ENCODE measurements around the gene NRXN3. TPM values are rescaled to one million over a fixed set of nuclear protein-coding genes. Genes with fewer than 3 reads are reported as not detected.

Gene NRXN3
- total RNA-seq, 1 donor from 2014 or later = 1.6 TPM

DNA sequence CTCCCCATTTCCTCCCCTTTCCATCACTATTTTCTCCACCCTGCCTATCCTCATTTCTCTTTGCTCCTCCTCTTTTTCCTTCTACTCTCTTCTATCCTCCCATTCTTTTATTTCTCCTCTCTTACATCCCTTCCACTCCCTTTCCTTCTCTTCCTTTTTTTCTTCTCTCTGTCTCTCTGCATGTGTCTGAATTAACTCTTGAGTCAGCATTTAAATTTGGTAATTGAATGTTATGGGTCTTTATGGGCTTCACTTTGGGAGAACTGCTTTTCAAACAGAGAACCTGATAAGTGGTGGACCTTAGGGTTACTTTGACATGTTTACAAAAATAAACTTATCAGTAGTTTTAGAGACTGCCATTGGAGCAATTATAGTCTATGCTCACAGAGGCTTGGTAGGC, 992.7 kb downstream of the NRXN3 start:
- TF ChIP-seq, protein P1, sequence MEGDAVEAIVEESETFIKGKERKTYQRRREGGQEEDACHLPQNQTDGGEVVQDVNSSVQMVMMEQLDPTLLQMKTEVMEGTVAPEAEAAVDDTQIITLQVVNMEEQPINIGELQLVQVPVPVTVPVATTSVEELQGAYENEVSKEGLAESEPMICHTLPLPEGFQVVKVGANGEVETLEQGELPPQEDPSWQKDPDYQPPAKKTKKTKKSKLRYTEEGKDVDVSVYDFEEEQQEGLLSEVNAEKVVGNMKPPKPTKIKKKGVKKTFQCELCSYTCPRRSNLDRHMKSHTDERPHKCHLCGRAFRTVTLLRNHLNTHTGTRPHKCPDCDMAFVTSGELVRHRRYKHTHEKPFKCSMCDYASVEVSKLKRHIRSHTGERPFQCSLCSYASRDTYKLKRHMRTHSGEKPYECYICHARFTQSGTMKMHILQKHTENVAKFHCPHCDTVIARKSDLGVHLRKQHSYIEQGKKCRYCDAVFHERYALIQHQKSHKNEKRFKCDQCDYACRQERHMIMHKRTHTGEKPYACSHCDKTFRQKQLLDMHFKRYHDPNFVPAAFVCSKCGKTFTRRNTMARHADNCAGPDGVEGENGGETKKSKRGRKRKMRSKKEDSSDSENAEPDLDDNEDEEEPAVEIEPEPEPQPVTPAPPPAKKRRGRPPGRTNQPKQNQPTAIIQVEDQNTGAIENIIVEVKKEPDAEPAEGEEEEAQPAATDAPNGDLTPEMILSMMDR (IDR thresholded peaks at IDR 0.05; ENCODE audit: insufficient read depth, low read length, poor library complexity, severe bottlenecking) = no peak
- H3K4me3 ChIP-seq (ENCODE audit: low read depth, low read length) = no peak overlapping the region
- no peaks in the 10 kb centered on the region for H3K36me3 ChIP-seq (ENCODE audit: control insufficient read depth, insufficient read depth, low read length)
- DNase-seq (ENCODE audit: low read depth) = no peak
- H3K27me3 ChIP-seq (ENCODE audit: control insufficient read depth, insufficient read depth, low read length) = no peaks in the 10 kb centered on the region

DNA sequence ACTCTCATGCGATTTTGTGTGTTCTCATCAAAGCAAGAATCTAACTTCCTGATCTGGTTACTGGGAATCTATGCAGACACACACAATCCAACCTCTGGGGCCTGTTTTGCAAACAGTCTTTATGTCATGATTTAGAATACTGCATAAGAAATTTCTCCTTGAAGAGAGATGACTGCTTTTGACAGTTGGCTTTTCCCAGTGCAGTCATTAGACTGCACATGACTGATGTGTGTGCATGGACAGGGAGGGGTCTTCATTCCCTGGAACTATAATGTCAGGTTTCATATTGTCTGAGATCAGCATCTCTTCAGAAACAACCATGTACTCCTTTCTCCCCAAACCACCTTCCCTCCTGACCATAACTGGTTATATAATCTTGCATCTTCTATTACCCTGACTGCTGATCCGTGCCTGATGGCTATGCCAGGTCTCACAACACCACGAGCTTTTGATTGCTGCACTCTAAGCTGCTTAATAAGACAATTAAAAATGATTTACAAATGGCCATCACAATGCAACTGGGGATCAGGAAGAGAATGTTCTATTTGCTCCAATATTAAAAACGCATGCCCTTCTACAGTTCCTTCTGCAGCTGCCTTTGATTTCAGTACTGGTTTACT, 995.4 kb downstream of the NRXN3 start:
- Histone ChIP-seq H3K27me3 (ENCODE audit: control insufficient read depth, insufficient read depth, low read length) (no peaks in the 10 kb centered on the region), H3K4me3 (ENCODE audit: low read depth, low read length) (no peak overlapping the region), H3K36me3 (ENCODE audit: control insufficient read depth, insufficient read depth, low read length) (no peaks in the 10 kb centered on the region)
- TF ChIP-seq, protein P1 (IDR thresholded peaks at IDR 0.05; ENCODE audit: insufficient read depth, low read length, poor library complexity, severe bottlenecking) = no peak
- DNase-seq (ENCODE audit: low read depth) = no peak

DNA sequence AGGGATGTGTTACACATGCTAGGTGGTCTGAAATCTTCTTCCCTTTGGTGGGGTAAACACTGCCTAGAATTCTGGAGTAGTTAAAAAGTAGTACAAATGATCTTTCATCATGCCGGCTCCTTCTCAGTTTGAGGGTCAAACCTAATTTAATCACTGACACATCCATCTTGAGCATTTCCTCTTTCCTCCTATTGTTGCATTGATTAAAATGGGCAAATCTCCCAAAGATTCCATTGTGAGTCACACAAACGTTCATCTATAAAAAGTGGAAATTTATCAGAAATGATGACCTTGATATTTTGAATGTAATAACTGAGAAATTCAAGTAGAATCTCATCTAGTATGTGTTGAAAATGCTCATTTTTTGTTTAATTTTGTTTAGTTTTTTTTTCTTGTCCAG, 996.0 kb downstream of the NRXN3 start:
- DNase-seq (ENCODE audit: low read depth) = no peak
- no peak overlapping the region for H3K4me3 ChIP-seq (ENCODE audit: low read depth, low read length)
- TF ChIP-seq, protein P1 (IDR thresholded peaks at IDR 0.05; ENCODE audit: insufficient read depth, low read length, poor library complexity, severe bottlenecking) = no peak
- no peaks in the 10 kb centered on the region for H3K36me3 ChIP-seq (ENCODE audit: control insufficient read depth, insufficient read depth, low read length)
- H3K27me3 ChIP-seq (ENCODE audit: control insufficient read depth, insufficient read depth, low read length) = no peaks in the 10 kb centered on the region

DNA sequence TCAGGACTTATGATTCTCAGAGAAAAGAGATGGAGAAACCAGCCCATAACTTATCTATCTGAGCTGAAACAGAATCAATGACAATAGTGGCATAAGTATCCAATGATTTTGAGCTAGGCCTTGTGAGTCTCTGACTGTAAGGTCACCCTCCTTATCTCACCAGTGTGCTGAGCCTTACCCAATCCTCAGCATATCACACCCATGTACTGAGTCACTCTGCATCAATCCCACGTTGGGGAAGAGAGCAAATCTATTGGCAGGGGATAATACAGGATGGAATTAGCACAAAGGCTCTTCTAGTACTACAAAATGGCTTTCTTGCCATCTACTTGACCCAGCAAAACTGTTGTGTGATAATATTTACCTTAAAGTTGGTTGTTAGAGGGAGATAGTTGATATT, 997.8 kb downstream of the NRXN3 start:
- H3K27me3 ChIP-seq (ENCODE audit: control insufficient read depth, insufficient read depth, low read length) = no peaks in the 10 kb centered on the region
- TF ChIP-seq, protein P1 (IDR thresholded peaks at IDR 0.05; ENCODE audit: insufficient read depth, low read length, poor library complexity, severe bottlenecking) = no peak
- no peak overlapping the region for H3K4me3 ChIP-seq (ENCODE audit: low read depth, low read length)
- no peaks in the 10 kb centered on the region for H3K36me3 ChIP-seq (ENCODE audit: control insufficient read depth, insufficient read depth, low read length)
- no peak for DNase-seq (ENCODE audit: low read depth)

DNA sequence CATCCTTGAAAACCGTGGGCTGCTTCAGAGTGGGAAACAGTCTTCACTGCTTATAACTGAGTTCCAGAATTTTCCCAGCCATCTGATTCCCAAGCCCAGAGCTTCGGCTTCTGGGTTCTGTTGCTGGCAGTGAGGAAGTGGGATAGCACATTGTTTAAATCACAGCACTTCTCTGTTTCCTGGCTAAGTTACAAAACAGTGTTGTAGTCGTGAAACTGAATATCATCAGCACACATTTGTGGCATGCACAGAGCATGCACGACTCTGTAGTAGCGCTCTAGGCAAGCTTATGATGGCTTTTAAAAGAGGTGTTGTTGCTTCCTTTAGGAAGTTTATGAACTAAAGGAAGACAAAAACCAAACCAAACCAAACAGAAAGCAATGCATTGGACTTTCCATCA, 1005.5 kb downstream of the NRXN3 start:
- no peaks in the 10 kb centered on the region for H3K27me3 ChIP-seq (ENCODE audit: control insufficient read depth, insufficient read depth, low read length)
- no peak overlapping the region for H3K4me3 ChIP-seq (ENCODE audit: low read depth, low read length)
- H3K36me3 ChIP-seq (ENCODE audit: control insufficient read depth, insufficient read depth, low read length) = no peaks in the 10 kb centered on the region
- DNase-seq (ENCODE audit: low read depth) = no peak
- TF ChIP-seq, protein P1 (IDR thresholded peaks at IDR 0.05; ENCODE audit: insufficient read depth, low read length, poor library complexity, severe bottlenecking) = no peak

DNA sequence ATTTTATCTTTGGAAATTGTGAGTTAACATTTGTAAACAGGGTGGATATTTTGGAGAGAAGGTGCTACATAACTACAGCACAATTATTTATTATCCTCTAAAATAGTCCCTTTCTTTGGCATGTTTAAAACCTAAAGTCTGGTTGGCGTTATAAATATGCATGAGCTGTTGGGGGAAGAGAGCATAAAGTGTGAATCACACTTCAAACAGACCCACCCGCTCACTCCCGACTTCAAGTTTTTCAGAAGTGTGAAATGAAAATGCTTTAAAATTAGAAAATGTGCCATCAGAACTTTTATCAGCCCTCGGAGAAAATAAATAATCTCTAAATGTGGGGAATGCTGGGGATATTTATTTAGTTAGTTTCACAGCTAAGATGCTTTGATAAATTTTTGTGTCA, 1006.9 kb downstream of the NRXN3 start:
- TF ChIP-seq, protein P1 (IDR thresholded peaks at IDR 0.05; ENCODE audit: insufficient read depth, low read length, poor library complexity, severe bottlenecking) = no peak
- H3K36me3 ChIP-seq (ENCODE audit: control insufficient read depth, insufficient read depth, low read length) = no peaks in the 10 kb centered on the region
- H3K27me3 ChIP-seq (ENCODE audit: control insufficient read depth, insufficient read depth, low read length) = no peaks in the 10 kb centered on the region
- DNase-seq (ENCODE audit: low read depth) = no peak
- no peak overlapping the region for H3K4me3 ChIP-seq (ENCODE audit: low read depth, low read length)
